Stimulated activated CD8-positive, alpha-beta memory T cell treated with anti-CD3 and anti-CD28 coated beads, Interleukin-15, amount 100 ng/mL, for 48 hours (primary cell): Measurements from ENCODE around the gene PSMD7.
A peak's percentile ranks its signal among the peaks of the same experiment; 100 is the strongest.

Experiments
- DNase-seq, 2 donors: peaks; one replicate each; pipeline ENCODE4 v3.0.0-alpha.2; 2020; ENCODE audit warnings: low read depth in 2 of 2

Gene PSMD7

GRCh38 chr16:74296432-74297144 lies at the start of gene PSMD7:
TSS of gene PSMD7 (plus strand) at chr16:74296814. CDS start at chr16:74296915, 101 bp downstream.
- peak; percentile 84 for DNase-seq

- no peak for DNase-seq
Observed at GRCh38 chr16:74249254-74249653, 47.4 kb upstream of the PSMD7 start.

GRCh38 chr16:74249846-74250245 lies 46.8 kb upstream of the PSMD7 start:
- no peak for DNase-seq

GRCh38 chr16:74252329-74252728 lies 44.3 kb upstream of the PSMD7 start:
- DNase-seq = no peak

GRCh38 chr16:74253161-74253938 lies 43.3 kb upstream of the PSMD7 start:
- DNase-seq = no peak

GRCh38 chr16:74257061-74257460 lies 39.6 kb upstream of the PSMD7 start:
- no peak for DNase-seq

- DNase-seq = no peak
Observed at GRCh38 chr16:74261068-74261467, 35.5 kb upstream of the PSMD7 start.

GRCh38 chr16:74264811-74265210 lies 31.8 kb upstream of the PSMD7 start:
- no peak for DNase-seq

GRCh38 chr16:74268372-74268782 lies 28.2 kb upstream of the PSMD7 start:
- no peak for DNase-seq

GRCh38 chr16:74271872-74272271 lies 24.7 kb upstream of the PSMD7 start:
- no peak for DNase-seq

GRCh38 chr16:74275031-74275636 lies 21.5 kb upstream of the PSMD7 start:
- DNase-seq = no peak

GRCh38 chr16:74275711-74276110 lies 20.9 kb upstream of the PSMD7 start:
- DNase-seq = no peak

- DNase-seq = no peak
Observed at GRCh38 chr16:74277974-74278373, 18.6 kb upstream of the PSMD7 start.

GRCh38 chr16:74279266-74279665 lies 17.3 kb upstream of the PSMD7 start:
- DNase-seq = no peak

- DNase-seq = no peak
Observed at GRCh38 chr16:74279805-74280204, 16.8 kb upstream of the PSMD7 start.

- no peak for DNase-seq
Observed at GRCh38 chr16:74280448-74280847, 16.2 kb upstream of the PSMD7 start.

GRCh38 chr16:74281300-74281699 lies 15.3 kb upstream of the PSMD7 start:
- no peak for DNase-seq

- DNase-seq = no peak
Observed at GRCh38 chr16:74283716-74284115, 12.9 kb upstream of the PSMD7 start.

GRCh38 chr16:74288065-74288464 lies 8.5 kb upstream of the PSMD7 start:
- no peak for DNase-seq

GRCh38 chr16:74290356-74290755 lies 6.3 kb upstream of the PSMD7 start:
- DNase-seq = no peak

- DNase-seq = no peak
Observed at GRCh38 chr16:74291176-74291575, 5.4 kb upstream of the PSMD7 start.

GRCh38 chr16:74291577-74292208 lies 4.9 kb upstream of the PSMD7 start:
- DNase-seq = no peak

GRCh38 chr16:74296104-74296431 lies 546 bp upstream of the PSMD7 start:
- no peak for DNase-seq
